GM12864 (cell line): ENCODE data around the gene PAX5.

Experiments
- DNase-seq: peaks from one replicate; pipeline ENCODE4 v3.0.0-alpha.2; 2011; ENCODE audit warnings: low read depth
- H3K4me3 ChIP-seq: 2 replicates; pipeline ENCODE4 v1.5.1; 2011; ENCODE audit warnings: mild to moderate bottlenecking, low read depth, low read length, control low read depth
- CTCF ChIP-seq: IDR thresholded peaks from 2 replicates; pipeline ENCODE4 v1.5.1; 2011; ENCODE audit warnings: low read depth, mild to moderate bottlenecking, moderate library complexity, low read length, control low read depth, inconsistent platforms; ENCODE audit errors: missing control alignments

Gene PAX5

GRCh38 chr9:36798350-36799065 lies 235.6 kb downstream of the PAX5 start:
- DNase-seq: no peak
- TF ChIP-seq CTCF: no peak
- no peak overlapping the region for H3K4me3 ChIP-seq

DNA sequence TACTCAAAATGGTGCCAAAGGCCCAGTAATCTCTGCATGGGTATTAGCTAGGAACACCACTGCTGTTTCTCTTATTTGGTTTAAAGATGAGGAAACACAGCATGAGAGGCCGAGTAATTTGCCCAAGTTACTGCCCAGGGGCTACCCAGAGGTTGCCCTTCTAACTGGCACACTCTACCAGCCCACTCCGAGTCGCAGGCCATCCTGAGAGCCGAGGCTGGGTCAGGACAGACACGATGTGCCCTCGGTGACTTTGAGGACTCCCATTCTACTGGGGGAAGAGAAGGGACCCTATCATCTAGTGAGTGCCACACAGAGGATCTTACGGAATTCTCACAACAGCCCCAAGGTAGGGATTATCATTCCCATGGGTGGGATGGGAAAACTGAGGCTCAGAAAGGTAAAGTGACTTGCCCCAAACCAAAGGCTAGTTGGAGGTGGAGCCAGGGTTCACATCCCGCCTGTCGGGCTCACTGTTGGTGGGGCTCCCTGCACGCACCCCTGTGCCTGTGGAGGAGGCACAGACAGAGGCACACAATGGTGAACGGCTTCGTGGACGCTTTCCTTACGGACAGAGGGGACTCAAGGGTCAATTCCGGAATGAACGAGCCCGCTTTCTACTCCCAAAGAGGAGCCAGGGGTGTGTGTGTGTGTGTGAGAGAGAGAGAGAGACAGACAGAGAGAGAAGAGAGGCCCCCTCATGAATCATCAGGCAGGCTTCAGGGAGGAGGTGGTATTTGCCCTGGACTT lies 236.4 kb downstream of the PAX5 start:
- no peak overlapping the region for H3K4me3 ChIP-seq
- no peak for TF ChIP-seq CTCF
- DNase-seq: no peak

- no peak overlapping the region for H3K4me3 ChIP-seq
- no peak for TF ChIP-seq CTCF
- no peak for DNase-seq
Measured at GRCh38 chr9:36796671-36797419, 237.2 kb downstream of the PAX5 start.

DNA sequence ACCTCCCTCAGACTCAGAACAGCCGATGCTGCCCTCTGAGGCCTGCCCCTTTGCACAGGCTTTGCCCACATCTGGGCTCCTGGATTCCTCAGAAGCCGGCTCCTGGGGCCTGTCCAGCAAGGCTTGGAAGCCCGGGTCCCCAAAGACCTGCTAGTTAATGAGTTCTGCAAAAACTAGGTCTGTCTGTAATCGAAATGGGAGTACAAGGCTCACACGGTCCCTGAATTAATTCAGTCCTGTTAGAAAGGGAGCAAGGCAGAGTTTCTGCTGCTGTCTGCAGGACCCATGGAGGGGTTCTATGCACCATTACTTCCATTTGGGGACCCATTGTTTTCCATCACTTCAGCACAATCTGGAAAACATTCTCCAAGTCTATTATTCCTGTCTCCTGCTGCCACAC lies 239.6 kb downstream of the PAX5 start:
- no peak for TF ChIP-seq CTCF
- DNase-seq: no peak
- no peak overlapping the region for H3K4me3 ChIP-seq

DNA sequence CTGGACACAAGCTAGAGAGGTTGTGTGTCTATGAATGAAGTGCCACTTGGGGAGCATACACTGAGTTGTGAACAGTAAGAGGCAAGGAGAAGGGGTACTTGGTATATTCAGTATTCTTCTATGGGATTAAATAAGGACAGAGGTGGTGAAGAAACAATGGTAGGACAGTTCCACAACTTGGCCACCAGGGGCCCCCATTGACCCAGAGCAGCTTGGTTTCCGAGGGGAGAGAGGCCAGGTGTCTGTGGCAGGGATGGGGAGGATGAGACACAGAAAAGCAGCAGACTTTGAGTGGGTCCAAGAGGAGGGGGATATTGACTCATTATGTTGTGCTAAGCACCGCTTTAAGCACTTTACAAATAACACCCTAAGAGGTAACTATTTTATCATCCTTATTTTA lies 240.8 kb downstream of the PAX5 start:
- DNase-seq: no peak
- no peak overlapping the region for H3K4me3 ChIP-seq
- TF ChIP-seq CTCF: peak; percentile 40

GRCh38 chr9:36791222-36791950 lies 242.7 kb downstream of the PAX5 start:
- no peak for DNase-seq
- TF ChIP-seq CTCF: no peak
- no peak overlapping the region for H3K4me3 ChIP-seq
